Kidney epithelial cell (primary cell): Measurements from ENCODE around the gene NHLH2. TPM values are rescaled to one million over a fixed set of nuclear protein-coding genes. Genes with fewer than 3 reads are reported as not detected.

Source experiments
- DNase-seq: peaks from one replicate; pipeline ENCODE4 v3.0.0-alpha.2; 2010; ENCODE audit warnings: low read depth
- H3K27me3 ChIP-seq: 2 replicates; pipeline ENCODE4 v1.6.0; 2011; ENCODE audit warnings: low read length; ENCODE audit not compliant: control insufficient read depth, insufficient read depth
- H3K36me3 ChIP-seq: 2 replicates; pipeline ENCODE4 v1.5.1; 2011; ENCODE audit warnings: low read length; ENCODE audit not compliant: control insufficient read depth, insufficient read depth
- H3K4me3 ChIP-seq: 2 replicates; pipeline ENCODE4 v1.5.1; 2011; ENCODE audit warnings: low read depth, mild to moderate bottlenecking, control low read depth, low read length
- CTCF ChIP-seq: IDR thresholded peaks from 2 replicates; pipeline ENCODE4 v1.5.1; 2011; ENCODE audit warnings: mild to moderate bottlenecking, moderate library complexity, low read length, control low read depth, inconsistent platforms; ENCODE audit not compliant: insufficient read depth, poor library complexity, severe bottlenecking
- total RNA-seq: library from RNA; depleted of rRNA; stranded (reverse); fragments of >200 nt; gene quantifications from 2 replicates; pipeline ENCODE4 v1.2.3, GENCODE V29; 2015

Gene NHLH2
- total RNA-seq, 1 donor from 2014 or later: 0.38 TPM

- no peak for DNase-seq
- no peak for TF ChIP-seq CTCF
- no peaks in the 10 kb centered on the region for H3K36me3 ChIP-seq
- H3K4me3 ChIP-seq: no peak overlapping the region
- H3K27me3 ChIP-seq: peaks cover 47% of the 10 kb centered on the region
These were observed 2.0 kb upstream of the NHLH2 start for GRCh38 chr1:115842948-115843347.

GRCh38 chr1:115839679-115840237 lies 1.2 kb downstream of the NHLH2 start:
- Histone ChIP-seq H3K4me3 (no peak overlapping the region), H3K36me3 (no peaks in the 10 kb centered on the region), H3K27me3 (peaks cover 56% of the 10 kb centered on the region)
- TF ChIP-seq CTCF: no peak
- no peak for DNase-seq

GRCh38 chr1:115839029-115839678 lies 1.8 kb downstream of the NHLH2 start:
- no peak for TF ChIP-seq CTCF
- H3K36me3 ChIP-seq: no peaks in the 10 kb centered on the region
- peaks cover 56% of the 10 kb centered on the region for H3K27me3 ChIP-seq
- peak overlapping the region; percentile 22 for H3K4me3 ChIP-seq
- DNase-seq: no peak

DNA sequence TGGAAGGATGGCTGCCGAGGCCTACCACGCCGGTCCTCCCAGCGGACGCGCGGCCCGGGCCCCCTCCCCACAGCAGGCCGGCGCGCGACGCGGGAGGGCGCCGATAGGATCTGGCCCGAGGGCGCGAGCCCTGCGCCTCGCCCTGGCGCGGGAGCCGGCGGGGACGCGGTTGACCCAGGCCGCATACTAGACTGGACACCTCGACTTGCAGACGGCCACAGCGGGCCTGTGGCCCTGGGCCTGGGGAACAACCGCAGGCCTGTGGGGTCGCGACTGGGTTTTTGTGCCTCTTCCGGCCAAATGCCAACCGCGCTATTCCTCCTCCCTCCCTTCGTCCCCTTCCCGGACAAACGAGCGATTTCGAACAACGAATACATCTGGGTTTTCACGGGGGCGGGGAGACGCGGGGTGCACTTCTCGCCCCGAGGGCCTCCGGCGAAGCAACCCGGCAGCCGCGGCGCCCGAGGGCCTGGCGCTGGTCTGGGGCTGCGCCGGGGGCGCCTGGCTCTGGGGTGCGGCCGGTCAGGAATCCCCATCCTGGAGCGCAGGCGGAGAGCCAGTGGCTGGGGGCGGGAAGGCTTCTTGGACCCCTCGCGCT lies 2.4 kb downstream of the NHLH2 start:
- peak overlapping the region; percentile 22 for H3K4me3 ChIP-seq
- TF ChIP-seq CTCF: no peak
- peaks cover 56% of the 10 kb centered on the region for H3K27me3 ChIP-seq
- H3K36me3 ChIP-seq: no peaks in the 10 kb centered on the region
- no peak for DNase-seq

GRCh38 chr1:115837740-115838421 lies 3.0 kb downstream of the NHLH2 start:
- H3K27me3 ChIP-seq: peaks cover 52% of the 10 kb centered on the region
- DNase-seq: no peak
- no peak overlapping the region for H3K4me3 ChIP-seq
- TF ChIP-seq CTCF: no peak
- H3K36me3 ChIP-seq: no peaks in the 10 kb centered on the region
